GM18858 (cell line): ENCODE results near the gene CNIH2.
"Not testable (repeated sequence)": the region's sequence is repeated elsewhere in the genome, so short reads cannot be mapped to it uniquely, and the experiment has no call there.

Experiments
- ATAC-seq: cut with Tn5 transposase; IDR thresholded peaks from one replicate; pipeline ENCODE4 v1.9.1; 2021; ENCODE audit not compliant: unreplicated experiment

CNIH2 gene

DNA sequence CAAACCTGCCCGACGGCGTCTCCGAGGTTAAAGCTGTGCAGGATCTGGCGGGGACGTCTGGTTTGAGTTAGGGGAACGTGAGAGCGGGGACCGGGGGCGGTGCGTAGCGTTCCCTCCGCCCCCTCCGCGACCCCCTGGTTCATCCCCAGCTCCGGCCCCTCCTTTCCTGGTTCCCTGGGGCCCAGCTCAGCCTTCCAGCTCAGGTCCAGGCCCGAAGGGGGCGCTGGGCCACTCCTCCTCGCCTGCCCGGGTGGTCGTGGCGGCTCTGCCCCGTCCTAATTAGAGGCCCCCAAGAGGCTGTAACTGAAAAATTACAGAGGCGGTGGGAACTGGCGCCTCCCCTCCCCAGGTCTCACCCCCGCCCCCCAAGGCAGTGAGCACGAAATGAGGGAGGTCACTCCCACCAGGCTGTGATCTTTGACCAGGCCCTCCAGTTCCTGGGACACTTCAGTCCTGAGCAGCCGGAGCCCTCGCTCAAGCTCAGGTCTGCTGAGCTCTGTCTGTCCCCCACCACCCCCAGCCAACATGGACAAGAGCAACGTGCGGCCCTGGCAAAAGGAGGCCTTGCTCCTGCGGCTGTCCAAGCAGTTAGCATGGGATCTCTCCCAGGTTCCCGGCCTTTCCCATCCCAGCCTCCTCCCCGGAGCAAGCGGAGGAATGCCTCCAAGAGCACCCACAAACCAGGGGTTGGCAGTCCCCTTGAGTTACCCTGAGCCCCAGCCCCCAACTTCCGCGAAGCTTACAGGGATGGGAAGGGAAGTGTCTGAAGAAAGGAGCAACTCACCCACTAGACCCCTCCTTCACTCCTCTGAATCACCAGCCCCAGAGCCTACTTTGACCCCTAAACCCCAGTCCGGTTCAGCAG, 35.6 kb downstream of the CNIH2 start:
- no peak for ATAC-seq

DNA sequence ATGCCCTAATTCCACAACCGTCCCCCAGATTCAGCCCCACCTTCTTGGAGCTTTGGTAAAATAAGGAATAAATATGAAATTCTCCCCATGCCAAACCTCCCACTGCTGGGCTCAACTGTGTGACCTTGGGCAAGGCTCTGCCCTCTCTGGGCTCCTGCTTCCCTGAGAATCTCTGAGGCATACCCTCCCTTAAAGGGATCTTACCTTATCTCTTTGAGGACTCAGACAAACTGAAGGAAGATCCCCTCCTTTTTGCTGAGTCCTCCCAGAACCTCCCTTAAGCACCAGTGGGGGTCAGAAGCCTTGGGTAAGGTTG, 36.2 kb downstream of the CNIH2 start:
- ATAC-seq, result no peak

DNA sequence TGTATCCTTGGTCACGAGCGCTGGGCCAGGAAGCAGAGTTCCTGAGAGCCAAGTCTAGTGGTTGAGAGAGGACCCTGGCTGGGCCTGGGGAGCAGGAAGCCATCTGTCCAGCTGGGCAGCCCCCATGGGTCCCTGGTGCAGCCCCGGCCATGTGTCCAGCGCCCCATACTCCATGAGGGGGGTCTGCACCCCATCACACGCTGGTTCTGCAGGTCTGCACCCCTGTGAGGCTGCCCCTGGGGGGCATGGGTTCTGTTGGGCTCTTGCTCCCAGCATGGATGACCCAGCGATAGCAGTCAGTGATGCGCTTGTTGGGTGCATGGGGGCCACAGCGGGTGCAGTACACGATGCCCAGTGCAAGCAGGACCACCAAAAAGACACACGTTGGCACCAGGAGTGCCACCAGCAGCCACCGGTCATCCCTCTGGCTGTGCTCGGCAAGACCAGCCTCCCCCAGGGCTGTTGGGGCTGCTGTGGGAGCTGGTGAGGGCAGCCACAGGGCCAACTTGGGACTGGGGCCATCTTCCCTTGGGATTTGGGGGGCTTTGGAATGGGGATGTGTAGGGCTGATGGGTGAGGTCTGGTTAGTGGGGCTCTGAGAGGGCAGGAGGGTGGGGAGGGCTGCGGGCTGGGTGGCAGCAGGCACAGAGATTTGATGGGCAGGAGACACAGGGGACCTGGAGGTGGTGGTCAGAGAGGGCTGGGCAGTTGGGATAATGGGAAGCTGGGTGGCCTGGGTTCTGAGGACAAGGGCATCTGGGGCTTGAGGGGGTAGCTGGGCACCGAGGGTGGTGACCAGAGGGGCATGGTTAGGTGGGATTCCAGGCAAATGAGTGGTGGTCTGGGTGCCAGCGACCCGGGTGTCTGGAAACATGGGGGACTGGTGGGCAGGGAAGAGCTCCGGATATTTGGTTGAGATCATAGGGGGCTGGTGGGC, 36.9 kb downstream of the CNIH2 start:
- no peak for ATAC-seq

DNA sequence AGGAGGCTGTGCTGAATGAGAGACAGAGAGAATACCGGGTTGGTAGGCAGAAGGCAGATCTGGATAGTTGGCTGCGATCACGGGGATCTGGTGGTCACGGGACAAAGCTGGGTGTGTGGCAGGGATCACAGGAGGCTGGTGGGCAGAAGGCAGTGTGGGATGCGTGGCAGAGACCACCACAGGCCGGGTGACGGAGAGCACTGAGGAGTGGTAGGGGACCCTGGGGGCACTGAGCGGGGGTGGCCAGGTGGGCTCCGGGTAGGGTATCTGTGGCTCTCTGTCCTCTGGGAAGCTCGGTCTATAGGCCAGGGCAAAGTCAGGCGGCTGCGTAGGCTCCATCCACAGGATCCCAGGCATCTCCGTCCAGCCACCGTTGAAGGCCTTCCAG, 37.5 kb downstream of the CNIH2 start:
- ATAC-seq, result no peak

DNA sequence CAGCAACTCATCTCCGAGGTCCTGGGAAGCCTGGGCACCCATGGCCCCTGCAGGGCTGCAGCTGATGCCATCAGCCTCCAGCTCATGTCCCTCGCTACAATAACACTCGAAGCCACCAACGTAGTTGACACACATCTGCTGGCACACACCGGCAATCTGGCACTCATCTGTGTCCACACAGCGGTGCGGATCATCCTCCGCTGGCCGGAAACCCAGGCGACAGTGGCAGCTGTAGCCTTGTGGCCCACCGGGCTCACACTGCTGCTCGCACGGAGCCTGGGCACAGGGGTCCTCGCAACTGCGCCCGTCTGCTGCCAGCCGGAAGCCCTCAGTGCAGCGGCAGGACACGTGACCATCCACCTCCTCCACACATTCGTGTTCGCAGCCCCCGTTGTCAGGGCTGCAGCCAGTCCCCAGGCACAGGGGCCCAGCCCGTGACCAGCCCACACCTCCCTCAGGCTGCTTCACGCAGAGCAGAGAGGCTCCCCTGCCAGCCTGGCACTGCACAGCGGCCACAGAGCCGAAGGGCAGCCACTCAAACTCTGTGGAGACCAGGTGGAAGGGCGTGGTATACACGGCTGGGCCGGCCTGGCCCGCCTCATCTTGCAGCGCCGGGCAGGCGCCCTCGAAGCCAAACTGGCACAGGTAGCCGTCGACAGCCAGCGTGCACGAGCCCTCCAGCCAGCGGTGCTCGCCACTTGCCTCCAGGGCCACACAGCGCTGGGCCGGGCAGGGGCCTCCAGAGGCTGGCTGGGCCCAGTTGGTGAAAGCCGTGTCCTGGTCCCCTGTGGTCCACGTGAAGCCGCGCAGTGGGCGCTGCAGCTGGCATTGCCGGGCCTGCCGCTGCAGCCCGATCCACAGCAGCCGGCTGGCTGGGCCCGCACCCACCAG, 38.2 kb downstream of the CNIH2 start:
- ATAC-seq, result no peak

DNA sequence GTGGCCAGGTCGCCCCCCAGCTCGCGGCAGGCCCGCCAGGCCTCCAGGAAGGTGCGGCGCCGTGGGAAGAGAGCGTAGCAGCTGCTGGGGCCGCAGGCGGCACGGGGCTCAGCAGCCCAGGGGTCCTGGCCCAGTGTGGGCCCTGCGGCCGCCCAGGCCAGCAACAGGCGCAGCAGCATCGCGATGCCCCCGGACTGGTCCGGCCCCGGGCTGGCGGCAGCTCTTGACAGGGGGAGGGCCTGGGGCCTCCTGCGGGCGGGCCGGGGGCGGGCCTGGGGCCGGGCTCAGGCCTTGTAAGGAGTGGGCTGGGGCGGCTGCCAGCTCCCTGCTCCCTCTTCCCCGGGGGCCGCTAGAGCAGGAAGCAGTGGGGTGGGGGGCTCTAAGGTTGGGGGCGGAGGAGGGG, 38.9 kb downstream of the CNIH2 start, which contains the start of gene CD248:
CD248 (minus strand) TSS at position 196 of the 403 bp plus-strand sequence; CDS start at position 179, 17 bp downstream.
- ATAC-seq, result no peak

DNA sequence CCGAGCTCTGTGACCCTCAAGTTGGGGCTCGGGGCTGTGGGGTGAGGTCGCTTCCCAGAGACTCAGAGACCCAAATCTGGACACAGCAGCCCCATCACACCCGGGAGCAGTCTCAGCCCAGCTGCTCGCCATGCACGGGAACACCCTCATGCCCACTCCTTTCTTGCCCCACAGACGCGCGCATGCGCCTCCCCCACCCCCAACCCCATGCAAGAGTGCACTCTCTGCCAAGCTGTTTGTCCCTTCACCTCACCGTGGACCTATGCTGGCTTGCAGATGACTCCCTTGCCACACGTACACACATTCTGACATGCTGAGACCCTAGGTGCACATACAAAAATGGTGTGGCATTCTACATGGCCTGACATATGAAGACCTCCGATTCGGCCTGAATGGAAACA, 39.3 kb downstream of the CNIH2 start:
- ATAC-seq, result no peak

DNA sequence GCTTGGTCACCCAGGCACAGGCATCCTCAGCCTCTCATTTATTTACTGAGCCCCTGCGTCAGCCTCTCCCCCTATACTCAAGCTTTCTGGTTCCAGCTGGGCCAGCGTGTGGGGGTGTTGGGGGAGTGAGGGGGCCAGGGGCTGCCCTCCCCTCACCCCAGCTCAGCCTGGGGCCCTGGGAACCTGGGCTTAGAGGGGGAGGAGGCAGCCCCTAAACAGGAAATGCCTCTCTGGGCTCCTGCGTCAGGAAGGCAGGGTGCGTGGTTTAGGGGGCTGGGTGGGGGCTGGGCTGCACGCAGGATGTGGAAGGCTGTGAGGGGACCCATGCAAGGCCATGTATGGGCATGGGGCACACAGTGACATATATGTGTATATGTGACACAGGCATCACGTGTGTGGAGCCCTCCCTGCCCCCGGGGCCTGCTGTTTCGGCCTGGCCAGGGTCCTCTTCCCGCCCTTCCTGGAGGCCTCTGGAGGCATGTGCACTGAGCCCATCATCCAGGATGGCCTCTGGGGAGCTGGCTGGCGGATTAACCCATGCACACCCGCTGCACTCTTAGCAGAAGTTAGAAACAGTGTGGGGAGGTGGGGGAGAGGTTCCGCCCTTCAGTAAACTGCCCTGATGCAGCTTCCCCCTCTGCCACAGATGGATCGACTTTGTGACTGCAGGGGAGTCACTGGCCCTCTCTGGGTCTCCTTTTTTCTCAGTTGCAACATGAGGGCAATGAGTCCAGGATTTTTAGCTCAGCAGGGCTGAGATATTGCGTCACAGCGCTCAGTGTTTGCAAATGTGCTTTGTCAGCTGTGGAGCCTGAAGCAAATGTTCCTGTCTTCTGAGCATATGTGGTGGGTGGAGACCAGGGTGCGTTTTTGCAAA, 40.0 kb downstream of the CNIH2 start:
- ATAC-seq, result no peak

DNA sequence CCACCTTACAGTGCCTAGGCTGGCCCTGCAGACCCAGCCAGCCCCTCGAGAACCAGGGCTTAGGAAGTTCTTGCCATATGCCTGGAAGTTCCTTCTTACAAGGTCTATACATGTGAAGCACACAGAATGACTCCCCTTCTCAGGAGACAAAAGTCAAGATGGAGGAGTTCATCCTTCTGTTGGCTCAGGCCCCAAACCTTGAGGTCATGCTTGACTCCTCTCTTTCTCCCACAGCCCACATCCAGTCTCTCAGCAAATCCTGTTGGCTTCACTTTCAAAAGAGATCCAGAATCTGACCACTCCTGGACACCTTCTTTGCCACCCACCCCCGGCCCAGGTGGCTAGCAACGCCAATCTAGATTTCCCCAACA, 40.6 kb downstream of the CNIH2 start:
- no peak for ATAC-seq

DNA sequence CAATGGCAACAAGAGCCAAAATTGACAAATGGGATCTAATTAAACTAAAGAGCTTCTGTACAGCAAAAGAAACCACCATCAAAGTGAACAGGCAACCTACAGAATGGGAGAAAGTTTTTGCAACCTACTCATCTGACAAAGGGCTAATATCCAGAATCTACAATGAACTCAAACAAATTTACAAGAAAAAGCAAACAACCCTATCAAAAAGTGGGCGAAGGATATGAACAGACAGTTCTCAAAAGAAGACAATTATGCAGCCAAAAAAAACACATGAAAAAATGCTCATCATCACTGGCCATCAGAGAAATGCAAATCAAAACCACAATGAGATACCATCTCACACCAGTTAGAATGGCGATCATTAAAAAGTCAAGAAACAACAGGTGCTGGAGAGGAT, 42.3 kb downstream of the CNIH2 start:
- not testable (repeated sequence) for ATAC-seq

DNA sequence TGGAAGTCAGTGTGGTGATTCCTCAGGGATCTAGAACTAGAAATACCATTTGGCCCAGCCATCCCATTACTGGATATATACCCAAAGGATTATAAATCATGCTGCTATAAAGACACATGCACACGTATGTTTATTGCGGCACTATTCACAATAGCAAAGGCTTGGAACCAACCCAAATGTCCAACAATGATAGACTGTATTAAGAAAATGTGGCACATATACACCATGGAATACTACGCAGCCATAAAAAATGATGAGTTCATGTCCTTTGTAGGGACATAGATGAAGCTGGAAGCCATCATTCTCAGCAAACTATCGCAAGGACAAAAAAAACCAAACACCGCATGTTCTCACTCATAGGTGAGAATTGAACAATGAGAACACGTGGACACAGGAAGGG, 42.8 kb downstream of the CNIH2 start:
- ATAC-seq, result not testable (repeated sequence)

DNA sequence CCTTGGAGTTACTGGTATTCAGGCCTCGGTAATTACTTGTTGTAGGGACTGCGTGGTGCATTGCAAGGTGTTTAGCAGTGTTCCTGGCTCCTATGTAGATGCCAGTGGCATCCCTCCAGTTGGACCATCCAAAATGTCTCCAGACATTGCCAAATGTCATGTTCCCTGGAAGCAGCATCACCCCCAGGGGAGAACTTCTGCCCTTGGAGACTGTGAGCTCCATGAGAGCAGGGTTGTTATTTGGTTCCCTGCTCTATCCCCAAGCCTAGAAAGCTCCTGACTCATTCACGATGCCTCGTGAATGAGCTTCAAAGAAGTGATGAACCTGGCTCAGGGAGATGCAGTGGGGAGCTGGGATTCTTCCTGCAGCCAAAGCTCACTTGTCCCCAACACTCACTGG, 43.6 kb downstream of the CNIH2 start:
- ATAC-seq, result no peak

DNA sequence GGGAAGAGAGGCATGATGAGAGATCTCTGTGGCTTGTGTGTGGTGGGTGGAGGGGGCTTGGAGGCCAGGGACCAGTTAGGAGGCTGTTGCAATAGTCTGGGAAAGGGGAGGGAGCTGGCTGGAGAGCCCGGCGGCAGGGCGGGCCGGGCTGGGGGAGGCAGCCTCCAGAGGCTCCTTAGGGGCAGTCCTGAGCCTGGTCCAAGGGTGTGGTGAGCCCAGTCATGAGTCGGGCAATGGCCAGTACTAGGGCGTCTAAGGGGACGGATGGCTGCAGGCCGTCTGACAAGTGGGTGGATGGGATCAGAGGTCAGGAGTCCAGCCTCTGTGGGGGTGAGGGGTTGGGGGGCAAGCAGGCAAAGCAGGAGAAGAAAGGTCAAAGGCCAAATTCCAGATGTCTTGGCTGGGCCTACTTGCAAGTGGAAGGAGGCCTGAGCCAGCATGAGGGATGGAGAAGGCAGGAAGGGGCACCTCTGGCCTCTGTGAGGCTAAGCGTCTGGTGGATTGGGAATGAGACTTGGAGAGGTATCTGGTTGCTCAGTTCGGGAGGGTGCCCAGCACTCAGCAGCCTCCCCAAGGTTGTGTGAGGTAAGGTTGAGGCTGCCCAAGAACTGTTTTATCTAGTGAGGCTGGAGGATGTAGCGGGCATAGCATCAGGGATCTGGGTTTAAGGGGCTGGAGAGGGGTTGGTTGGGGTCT, 44.9 kb downstream of the CNIH2 start:
- no peak for ATAC-seq

DNA sequence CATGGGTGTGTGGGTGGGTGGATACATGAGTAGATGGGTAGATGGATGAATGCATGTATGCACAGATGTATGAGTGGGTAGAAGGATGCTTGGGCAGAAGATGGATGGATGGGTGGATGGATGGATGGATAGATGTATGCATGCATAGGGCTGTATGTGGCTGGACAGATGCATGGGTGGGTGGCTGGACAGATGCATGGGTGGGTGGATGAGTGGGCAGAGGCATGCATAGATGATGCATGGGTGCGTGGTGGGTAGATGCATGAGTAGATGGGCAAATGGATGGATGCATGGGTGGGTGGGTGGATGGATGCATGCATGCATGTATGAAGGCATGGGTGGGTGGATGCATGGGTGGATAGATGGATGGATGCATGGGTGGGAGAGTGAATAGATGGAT, 45.7 kb downstream of the CNIH2 start:
- ATAC-seq, result no peak

DNA sequence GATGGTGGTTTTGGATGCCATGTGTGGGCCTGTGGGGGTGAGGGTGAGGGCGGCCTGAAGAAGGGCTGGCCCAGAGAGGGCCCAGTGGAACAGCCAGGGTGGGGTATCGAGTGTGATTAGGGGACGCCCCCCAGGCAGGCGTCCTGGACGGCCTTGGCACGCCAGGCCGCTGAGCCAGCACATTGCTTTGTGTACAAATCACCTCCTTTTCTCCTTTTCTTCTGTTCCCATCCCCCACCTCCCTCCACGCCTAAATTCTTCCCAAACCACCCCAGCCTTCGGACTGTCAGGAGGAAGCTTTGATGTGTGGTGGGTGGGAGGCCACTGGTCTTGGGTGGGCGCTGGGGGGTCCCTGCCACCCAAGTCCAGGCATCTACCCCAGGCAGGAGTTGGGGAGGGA, 46.7 kb downstream of the CNIH2 start:
- no peak for ATAC-seq

DNA sequence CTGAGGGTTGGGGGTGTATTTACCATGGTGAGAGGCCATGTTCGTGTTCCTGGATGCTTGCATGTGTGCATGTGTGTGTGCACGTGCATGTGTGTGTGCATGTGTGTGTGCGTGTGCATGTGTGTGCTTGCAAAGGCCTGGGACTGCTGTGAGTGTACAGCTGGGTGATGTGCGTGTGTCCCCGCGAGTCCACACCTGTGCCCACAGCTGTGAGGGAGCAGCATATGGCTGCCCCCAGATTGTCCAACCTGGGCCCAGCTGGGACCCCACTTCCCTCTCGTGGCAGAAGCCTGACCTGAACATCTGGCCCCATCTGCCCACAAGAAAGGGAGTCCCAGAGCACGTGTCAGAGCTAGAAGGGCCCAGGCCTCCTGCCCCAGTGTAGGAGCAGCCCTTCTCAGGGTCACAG, 47.3 kb downstream of the CNIH2 start:
- no peak for ATAC-seq

DNA sequence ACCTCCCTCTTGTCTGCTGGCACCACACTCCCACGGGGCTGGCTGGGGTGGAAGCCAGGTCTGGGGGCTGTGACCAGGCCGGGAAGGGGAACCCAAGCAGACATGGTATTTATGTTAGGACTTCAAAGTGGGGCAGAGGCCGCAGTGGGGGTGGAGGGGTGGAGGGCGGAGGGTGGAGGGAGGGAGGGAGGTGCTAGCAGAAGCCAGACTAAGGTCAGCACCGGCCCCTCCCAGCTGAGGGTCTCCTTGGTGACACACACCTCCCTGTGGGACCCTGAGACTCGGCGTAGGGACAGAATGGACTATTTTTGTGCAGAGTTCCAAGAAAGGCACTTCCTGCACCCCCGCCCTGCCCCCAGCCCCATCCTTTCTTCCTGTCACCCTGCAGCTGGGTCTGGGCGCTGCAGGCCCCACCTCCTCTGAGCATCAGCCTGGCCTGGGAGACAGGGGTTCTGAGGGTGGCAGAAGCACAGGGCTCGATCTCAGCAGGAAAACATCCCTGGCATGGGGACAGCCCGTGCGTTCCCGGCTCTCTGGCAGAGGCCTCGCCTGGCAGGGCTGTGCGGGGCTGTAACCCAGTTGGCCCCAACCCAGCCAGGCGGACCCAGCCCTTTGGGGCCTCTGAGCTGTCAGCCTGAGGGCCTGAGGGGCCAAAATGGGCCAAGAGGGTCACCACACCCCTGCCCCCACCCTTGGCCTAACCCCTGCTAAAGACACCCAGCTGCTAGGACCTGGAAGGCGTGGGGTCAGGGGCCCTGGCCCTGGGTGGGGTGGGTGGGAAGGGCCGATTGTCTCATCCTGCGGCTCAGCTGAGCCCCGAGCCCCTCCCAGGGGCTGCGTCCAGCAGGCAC, 48.5 kb downstream of the CNIH2 start:
- ATAC-seq, result no peak

DNA sequence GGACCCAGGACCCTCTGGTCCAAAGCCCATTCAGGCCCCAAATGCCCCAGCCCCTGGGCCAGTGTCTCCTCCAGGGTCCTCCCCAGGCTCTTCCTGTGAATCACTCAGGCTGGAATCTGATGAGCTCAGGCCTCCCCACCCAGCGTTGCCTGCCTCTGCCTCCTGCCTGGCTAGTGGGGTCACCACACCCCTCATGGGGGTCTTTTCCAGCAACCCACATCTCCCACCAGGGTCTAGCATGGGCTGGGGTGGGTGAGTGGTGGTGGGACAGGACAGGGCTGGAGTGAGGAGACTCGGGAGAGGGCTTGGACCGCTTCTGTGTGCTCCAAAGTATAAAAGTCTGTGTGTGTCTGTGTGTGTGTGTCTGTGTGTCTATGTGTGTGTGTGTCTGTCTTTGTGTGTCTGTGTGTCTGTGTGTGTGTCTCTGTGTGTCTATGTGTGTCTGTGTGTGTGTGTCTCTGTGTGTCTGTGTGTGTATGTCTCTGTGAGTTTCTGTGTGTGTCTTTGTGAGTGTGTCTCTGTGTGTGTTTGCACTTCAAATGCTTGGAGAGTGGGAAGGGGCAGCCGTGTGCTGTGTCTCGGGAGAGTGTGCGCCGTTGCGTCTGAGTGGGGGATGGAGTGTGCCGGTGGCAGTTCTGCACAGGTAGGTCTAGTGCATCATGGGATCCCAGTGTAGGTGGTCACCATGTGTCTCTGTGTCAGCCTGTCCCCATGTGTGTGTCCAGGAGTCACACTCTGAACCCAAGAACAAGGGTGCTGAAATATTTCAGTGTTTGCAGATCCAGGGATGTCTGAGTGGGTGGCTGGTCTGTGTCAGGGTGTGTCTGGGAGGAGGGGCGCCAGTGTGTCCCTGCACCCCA, 49.4 kb downstream of the CNIH2 start:
- ATAC-seq, result no peak
